Measurements from ENCODE around the gene INCENP. TPM values are rescaled to one million over a fixed set of nuclear protein-coding genes. Genes with fewer than 3 reads are reported as not detected.

Gene INCENP
- total RNA-seq, 2 donors from 2014 or later: 10.3 to 33.7 TPM

GRCh38 chr11:62139526-62140303, 15.9 kb downstream of the INCENP start:
- WGBS: 91% methylated on average over 23 of the region's 24 CpGs
- no peak for DNase-seq (ENCODE audit: low spot score)
- Histone ChIP-seq H3K27me3 (replicated peaks; ENCODE audit: insufficient read depth) (no peaks in the 10 kb centered on the region), H3K9me3 (no peaks in the 10 kb centered on the region), H3K4me1 (replicated peaks) (no peaks in the 10 kb centered on the region), H3K36me3 (no peaks in the 10 kb centered on the region), H3K27ac (no peak overlapping the region), H3K4me3 (no peak overlapping the region)
- TF ChIP-seq CTCF (IDR thresholded peaks at IDR 0.05): no peak
- TF ChIP-seq POLR2AphosphoS5 (IDR thresholded peaks at IDR 0.05): no peak
- TF ChIP-seq POLR2A (IDR thresholded peaks at IDR 0.05): no peak
- intact Hi-C loops (cut with DNase I): no loop called here

- TF ChIP-seq POLR2A (IDR thresholded peaks at IDR 0.05) (no peak), CTCF (IDR thresholded peaks at IDR 0.05) (no peak), POLR2AphosphoS5 (IDR thresholded peaks at IDR 0.05) (no peak)
- DNase-seq (ENCODE audit: low spot score): no peak
Measured at GRCh38 chr11:62140304-62141110, 16.7 kb downstream of the INCENP start.

GRCh38 chr11:62141111-62142042, 17.6 kb downstream of the INCENP start:
- DNase-seq (ENCODE audit: low spot score): no peak
- WGBS: 88% methylated on average over 21 of the region's 22 CpGs
- TF ChIP-seq POLR2A (IDR thresholded peaks at IDR 0.05) (no peak), POLR2AphosphoS5 (IDR thresholded peaks at IDR 0.05) (no peak), CTCF (IDR thresholded peaks at IDR 0.05) (no peak)
- Histone ChIP-seq H3K4me1 (replicated peaks) (no peaks in the 10 kb centered on the region), H3K27ac (no peak overlapping the region), H3K36me3 (no peaks in the 10 kb centered on the region), H3K4me3 (no peak overlapping the region), H3K9me3 (no peaks in the 10 kb centered on the region), H3K27me3 (replicated peaks; ENCODE audit: insufficient read depth) (no peaks in the 10 kb centered on the region)
- intact Hi-C loops (cut with DNase I): no loop called here

More at GRCh38 chr11:62140304-62141110, 16.7 kb downstream of the INCENP start:
- H3K27me3 ChIP-seq (replicated peaks; ENCODE audit: insufficient read depth): no peaks in the 10 kb centered on the region
- no peak overlapping the region for H3K4me3 ChIP-seq
- no peaks in the 10 kb centered on the region for H3K9me3 ChIP-seq
- H3K27ac ChIP-seq: no peak overlapping the region
- WGBS: 94% methylated on average over 22 of the region's 24 CpGs
- intact Hi-C loops (cut with DNase I): no loop called here
- no peaks in the 10 kb centered on the region for H3K36me3 ChIP-seq
- H3K4me1 ChIP-seq (replicated peaks): no peaks in the 10 kb centered on the region

GRCh38 chr11:62142043-62142375, 18.2 kb downstream of the INCENP start:
- Histone ChIP-seq H3K27me3 (replicated peaks; ENCODE audit: insufficient read depth) (no peaks in the 10 kb centered on the region), H3K27ac (no peak overlapping the region), H3K36me3 (peaks cover 0 to 5% of the 10 kb centered on the region in 2 donors), H3K4me3 (no peak overlapping the region), H3K9me3 (no peaks in the 10 kb centered on the region), H3K4me1 (replicated peaks) (no peaks in the 10 kb centered on the region)
- TF ChIP-seq POLR2A (IDR thresholded peaks at IDR 0.05): no peak
- no peak for TF ChIP-seq CTCF (IDR thresholded peaks at IDR 0.05)
- TF ChIP-seq POLR2AphosphoS5 (IDR thresholded peaks at IDR 0.05): no peak
- intact Hi-C loops (cut with DNase I): no loop called here
- DNase-seq (ENCODE audit: low spot score): no peak
- WGBS: 93% methylated on average over 4 of the region's 4 CpGs
